Right renal pelvis (tissue), 4 donors: ENCODE data around the gene DLGAP4. TPM values are rescaled to one million over a fixed set of nuclear protein-coding genes. Genes with fewer than 3 reads are reported as not detected.
"Not testable (repeated sequence)": the region's sequence is repeated elsewhere in the genome, so short reads cannot be mapped to it uniquely, and the experiment has no call there.

Experiments
- DNase-seq, 4 donors: peaks; one replicate each; pipeline ENCODE4 v3.0.0-alpha.2; 2013; ENCODE audit warnings: low read depth in 4 of 4, low spot score in 3 of 4, missing footprints in 1 of 4
- polyA plus RNA-seq, 4 donors: library from polyadenylated mRNA; unstranded; fragments of 120-200 nt; gene quantifications; one replicate each; pipeline ENCODE4 v1.2.1, GENCODE V29; 2013; ENCODE audit not compliant: insufficient read length in 4 of 4

The DLGAP4 gene
- polyA plus RNA-seq, 4 donors = 57.6 to 71.2 (median 62.1) TPM

- no peak for DNase-seq
Observed at GRCh38 chr20:36467076-36467999, 161.2 kb downstream of the DLGAP4 start.

GRCh38 chr20:36468149-36469000 lies 162.2 kb downstream of the DLGAP4 start:
- DNase-seq = no peak

DNA sequence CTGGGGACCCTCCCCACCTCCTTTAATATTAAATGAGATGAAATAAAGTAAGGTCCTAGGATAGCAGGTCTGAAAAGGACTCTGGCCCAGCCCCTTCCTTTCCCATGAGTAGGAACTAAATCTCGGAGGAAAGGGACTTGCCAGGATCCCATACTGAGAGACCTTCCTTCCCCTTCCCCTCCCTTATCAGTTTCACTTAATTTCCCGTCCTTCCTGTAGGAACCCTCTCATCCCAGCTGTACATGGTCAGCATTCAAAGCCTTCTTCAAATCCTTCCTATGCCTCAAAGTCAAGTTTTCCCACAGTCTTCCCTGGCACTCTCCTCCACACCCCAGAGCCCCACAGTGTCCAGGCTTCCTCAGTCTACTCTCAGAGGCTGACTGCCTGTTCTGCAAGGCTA lies 163.8 kb downstream of the DLGAP4 start:
- DNase-seq = no peak

DNA sequence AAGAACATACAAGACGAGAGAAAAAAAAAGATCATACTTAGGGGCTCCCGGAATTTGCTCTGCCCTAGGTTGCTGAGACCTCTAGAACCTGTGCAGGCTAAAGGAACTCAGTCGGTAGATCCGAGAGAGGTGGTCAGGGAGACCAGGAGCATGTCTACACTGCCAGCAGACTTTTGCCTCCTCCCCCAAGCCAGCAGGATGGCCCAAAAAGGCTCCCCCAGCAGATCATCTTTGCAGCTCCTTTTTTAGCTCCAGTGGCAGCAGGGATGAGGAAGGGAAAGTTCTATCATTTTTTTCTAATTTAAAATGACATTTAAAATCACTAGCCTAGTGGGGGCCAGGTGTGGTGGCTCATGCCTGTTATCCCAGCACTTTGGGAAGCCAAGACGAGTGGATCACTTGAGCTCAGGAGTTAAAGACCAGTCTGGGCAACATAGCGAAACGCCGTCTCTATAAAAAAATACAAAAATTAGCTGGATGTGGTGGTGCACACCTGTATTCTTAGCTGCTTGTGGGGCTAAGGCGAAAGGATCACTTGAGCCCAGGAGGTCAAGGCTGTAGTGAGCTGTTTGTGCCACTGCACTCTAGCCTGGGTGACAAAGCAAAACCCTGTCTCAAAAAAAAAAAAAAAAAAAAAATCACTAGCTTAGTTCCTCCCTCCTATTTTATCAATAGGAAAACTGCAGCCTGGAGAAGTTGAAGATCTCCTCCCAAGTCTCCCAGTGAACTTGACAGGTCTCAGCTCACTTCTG lies 165.9 kb downstream of the DLGAP4 start:
- no peak for DNase-seq

DNA sequence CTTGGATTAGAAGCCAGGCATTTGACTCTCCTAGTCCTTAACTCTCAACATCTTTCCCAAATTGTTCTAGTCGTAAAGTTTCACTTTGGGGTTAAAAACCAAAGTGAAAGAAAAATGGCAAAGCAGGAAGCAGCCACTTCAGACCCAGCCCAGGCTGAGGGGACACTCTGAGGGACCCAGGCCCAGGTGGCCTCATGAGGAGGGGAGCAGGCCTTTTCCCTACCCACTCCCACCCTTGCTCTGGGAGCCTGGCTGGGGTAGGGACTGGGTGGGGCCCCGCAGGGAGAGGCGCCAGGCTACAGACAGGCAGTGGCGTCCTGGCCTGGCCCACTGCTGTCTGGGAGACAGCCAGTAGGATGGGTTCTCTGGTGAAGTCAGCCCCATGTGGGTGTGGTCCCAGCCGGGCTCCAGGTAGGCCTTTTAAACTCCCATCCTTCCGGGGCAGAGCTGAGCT lies 166.5 kb downstream of the DLGAP4 start:
- DNase-seq = no peak

DNA sequence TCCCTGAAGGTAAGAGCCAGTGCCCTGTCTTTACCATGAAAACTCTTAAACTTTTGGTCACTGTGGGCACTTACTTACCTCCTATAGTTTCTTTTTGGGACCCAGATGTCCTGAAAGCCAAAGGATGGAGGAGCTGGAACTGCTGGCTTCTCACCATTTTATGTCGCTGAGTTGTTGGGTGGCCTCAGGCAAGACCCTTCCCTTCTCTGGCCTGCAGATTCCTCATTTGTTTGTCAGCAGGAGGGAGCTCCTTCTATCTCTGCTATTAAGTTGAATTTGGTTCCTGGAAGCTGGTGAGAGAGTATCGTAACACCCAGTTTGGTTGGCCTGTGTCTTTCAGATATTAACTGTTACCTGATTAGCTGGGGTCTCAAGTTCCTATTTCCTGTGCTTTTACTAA lies 167.0 kb downstream of the DLGAP4 start:
- no peak for DNase-seq

DNA sequence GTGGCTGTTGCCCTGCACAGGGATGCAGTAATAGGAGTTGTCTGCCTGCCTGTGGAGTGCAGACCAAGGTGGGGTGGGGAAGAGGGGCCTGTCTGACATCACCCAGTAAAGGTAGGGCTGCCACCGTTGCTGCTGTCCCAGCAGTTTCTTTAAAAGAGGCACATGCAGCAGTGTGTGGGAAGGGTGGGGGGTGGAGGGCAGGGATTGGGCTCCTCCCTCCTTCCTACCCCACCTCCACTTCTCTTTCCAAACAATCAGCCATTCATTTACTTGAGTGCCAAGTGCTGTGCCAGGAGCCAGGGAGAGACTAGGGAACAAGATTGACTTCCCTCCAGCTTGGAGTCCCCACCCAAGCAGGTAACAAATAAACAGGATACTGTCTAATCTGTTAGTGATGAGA lies 168.4 kb downstream of the DLGAP4 start:
- no peak for DNase-seq

GRCh38 chr20:36475054-36475453 lies 168.9 kb downstream of the DLGAP4 start:
- not testable (repeated sequence) for DNase-seq

- DNase-seq = no peak
Observed at GRCh38 chr20:36477475-36477874, 171.3 kb downstream of the DLGAP4 start.

DNA sequence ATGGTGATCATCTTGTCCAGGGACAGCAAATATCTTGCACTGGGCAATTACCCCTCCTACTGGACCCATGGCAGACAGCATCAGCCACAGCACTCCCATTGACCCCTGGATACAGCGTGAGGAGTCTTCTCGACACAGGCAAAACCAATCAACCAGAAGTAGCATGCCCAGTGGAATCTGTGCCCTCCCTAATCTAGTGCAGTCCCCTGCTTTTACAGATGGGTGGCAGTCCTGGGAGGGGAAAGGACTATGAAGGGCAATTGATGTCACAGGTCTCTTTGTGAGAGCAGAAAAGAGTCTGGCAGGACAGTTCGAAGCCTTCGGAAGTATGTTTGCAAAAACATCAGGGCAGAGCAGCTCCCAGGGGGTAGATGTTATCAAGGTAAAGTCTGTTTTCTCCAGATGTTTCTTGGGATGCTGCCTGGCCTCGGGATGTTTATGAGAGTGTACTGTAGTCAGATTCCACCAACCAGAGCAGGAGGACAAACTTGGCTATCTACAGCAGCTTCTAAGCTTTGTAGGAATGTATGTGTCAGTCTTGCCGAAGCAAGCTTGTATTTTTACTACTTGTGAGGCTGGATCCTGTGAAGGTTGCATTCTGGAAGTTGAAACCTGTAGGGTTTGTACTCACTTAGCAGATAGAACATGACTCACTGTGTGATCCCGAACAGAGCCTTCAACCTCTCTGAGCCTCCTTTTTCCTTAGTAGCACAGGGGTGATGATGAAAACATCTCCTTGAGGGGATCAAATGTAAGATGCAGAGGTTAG lies 172.2 kb downstream of the DLGAP4 start:
- DNase-seq = no peak

DNA sequence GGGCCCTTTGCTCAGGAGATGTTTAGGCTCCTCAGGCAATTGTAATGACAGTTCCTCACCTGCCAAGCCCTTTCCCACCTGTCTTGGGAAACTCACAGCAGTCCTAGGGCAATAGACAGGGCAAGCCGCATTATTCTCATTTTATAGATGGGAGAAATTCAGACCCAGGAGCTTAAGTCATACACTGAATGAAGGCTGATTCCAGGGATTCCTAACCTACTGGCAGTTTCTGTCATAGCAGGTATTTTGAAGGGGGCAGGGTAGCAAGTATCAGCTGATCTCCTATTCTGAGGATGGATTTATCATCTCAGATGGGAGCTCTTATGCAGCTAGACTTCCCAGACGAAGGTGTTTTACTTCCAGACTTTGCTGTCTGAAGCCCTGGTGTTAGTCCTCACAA lies 173.8 kb downstream of the DLGAP4 start:
- no peak for DNase-seq

DNA sequence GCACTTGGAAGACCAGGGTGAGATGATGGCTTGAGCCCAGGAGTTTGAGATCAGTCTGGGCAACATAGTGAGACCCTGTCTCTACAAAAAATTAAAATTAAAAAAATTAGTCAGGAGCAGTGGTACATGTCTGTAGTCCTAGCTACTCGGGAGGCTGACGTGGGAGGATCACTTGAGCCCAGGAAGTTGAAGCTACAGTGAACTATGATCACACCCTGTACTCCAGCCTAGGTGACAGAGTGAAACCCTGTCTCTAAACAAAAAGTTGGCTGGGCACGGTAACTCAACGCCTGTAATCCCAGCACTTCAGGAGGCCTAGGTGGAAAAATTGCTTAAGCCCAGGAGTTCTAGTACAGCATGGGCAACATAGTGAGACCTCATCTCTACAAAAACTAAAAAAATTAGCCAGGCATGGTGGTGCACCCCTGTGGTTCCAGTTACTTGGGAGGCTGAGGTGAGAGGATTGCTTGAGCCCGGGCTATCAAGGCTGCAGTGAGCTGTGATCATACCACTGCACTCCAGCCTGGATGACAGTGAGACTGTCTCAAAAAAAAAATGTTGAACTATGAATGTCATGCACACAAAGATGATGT lies 174.4 kb downstream of the DLGAP4 start:
- DNase-seq = no peak

GRCh38 chr20:36481380-36482043 lies 175.4 kb downstream of the DLGAP4 start:
- DNase-seq = no peak

GRCh38 chr20:36482044-36482473 lies 175.9 kb downstream of the DLGAP4 start:
- no peak for DNase-seq

DNA sequence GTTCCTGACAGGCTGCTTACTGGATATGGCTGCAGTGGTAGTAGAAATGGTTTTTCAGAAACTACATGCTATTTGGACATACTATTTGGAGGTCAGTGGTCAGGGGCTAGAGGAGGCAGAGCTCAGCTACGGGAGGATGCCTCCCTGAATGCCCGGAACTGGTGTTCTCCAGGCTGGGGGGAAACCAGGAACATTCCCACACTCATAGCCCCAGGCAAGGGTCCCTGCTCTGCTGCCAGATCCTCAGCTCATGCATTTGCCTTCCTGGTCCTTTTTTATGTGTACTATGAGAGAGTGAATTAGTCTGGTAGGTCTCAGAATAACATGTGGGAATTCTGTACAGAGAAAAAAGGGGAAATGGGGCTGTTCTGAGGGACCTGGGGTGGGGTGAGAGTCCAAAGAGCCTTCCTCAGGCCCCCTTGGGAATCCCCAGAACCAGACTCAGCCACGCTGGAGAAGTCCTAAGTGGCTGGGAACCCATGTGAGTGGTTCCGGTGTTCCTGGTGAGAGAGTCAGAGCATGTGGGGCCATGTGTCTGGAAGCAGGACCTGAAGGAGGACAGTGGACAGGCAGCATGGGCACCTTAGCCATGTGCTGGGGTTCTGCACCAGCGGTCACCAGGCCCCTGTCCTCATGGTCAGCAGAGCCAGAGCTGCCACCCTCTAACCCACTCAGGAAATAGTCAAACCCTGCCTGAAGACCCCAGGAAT lies 177.2 kb downstream of the DLGAP4 start:
- DNase-seq = no peak

- no peak for DNase-seq
Observed at GRCh38 chr20:36483919-36484808, 178.0 kb downstream of the DLGAP4 start.

DNA sequence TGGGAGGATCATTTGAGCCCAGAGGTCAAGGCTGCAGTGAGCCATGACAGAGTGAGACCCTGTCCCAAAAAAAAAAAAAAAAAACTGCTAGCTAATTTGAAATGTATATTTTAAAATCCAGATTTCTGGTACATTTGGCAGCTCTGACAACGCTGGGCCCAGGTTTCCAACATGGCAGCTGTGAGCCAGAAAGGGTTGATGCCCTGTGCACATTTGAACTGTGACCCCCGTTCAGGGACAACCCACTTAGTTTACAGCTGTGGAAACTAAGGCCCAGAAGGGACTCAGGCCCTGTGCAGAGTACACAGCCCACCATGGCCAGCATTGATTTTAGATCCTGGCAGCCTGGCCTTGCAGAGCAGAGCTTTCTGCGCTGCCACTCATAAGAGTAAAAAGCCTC lies 179.1 kb downstream of the DLGAP4 start:
- no peak for DNase-seq
